ENCODE data around the gene SRBD1.

Gene SRBD1

DNA sequence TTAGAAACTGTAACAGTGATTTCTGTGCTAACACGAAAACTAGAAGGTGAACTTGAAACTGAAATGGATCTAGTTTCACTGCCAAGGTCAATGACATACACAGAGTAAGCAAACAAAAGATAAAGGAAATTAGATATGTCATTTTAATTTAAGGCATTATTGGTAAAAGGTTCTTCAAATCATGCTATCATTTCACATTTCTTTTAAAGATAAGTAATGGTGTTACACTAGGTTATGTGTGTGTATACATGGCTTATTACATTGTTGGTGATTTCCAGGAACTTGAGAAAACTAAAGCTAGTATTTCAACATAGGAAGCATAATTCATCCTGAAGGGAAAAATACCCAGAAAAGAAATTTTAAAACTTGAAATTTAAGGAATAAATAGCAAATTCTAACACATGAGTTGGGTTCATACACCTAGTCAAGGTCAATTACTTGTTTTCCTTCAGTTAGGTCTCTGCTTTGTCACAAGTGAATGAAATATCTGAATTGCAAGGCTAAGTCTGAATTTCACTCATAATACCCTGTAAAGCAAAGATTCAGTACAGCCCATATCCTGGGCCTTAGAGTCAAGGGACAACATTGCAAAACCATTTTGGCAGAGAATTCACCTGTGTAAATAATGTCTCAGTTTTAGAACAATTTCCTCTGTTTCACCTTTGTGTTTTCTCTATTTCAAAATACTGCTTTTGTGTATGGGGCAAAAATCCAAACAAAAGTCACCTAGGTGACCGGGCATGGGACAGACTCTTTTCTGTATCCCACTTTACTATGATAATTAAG is 141.6 kb downstream of the SRBD1 start:
- no peak for TF ChIP-seq EZH2 (IDR thresholded peaks at IDR 0.05; ENCODE audit: borderline replicate concordance, low read depth, low read length, severe bottlenecking)
- TF ChIP-seq, protein P1, sequence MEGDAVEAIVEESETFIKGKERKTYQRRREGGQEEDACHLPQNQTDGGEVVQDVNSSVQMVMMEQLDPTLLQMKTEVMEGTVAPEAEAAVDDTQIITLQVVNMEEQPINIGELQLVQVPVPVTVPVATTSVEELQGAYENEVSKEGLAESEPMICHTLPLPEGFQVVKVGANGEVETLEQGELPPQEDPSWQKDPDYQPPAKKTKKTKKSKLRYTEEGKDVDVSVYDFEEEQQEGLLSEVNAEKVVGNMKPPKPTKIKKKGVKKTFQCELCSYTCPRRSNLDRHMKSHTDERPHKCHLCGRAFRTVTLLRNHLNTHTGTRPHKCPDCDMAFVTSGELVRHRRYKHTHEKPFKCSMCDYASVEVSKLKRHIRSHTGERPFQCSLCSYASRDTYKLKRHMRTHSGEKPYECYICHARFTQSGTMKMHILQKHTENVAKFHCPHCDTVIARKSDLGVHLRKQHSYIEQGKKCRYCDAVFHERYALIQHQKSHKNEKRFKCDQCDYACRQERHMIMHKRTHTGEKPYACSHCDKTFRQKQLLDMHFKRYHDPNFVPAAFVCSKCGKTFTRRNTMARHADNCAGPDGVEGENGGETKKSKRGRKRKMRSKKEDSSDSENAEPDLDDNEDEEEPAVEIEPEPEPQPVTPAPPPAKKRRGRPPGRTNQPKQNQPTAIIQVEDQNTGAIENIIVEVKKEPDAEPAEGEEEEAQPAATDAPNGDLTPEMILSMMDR (IDR thresholded peaks at IDR 0.05; ENCODE audit: borderline replicate concordance, extremely low read depth, low read length, poor library complexity, severe bottlenecking): no peak
- no peaks in the 10 kb centered on the region for H3K4me1 ChIP-seq (ENCODE audit: insufficient read depth, low read length)
- DNase-seq (no peak), ATAC-seq (ENCODE audit: insufficient read depth, low read depth) (no peak)
- H3K4me2 ChIP-seq (ENCODE audit: insufficient read depth, low read length): no peak overlapping the region
- H3K27me3 ChIP-seq (ENCODE audit: insufficient read depth, low read length, poor library complexity): no peaks in the 10 kb centered on the region
- no peaks in the 10 kb centered on the region for H3K79me2 ChIP-seq (ENCODE audit: insufficient read depth, low read length)
- H2AFZ ChIP-seq (ENCODE audit: low read depth, low read length): no peak overlapping the region
- H3K9me3 ChIP-seq (ENCODE audit: insufficient read depth, low read length, severe bottlenecking): no peaks in the 10 kb centered on the region
- peaks cover 4% of the 10 kb centered on the region; the same call in 1 of the 2 replicates for H3K36me3 ChIP-seq (ENCODE audit: insufficient read depth, low read length)
- H3K27ac ChIP-seq (ENCODE audit: low read length): no peak overlapping the region
- H3K9ac ChIP-seq (ENCODE audit: low read depth, low read length): no peak overlapping the region
- no peaks in the 10 kb centered on the region for H4K20me1 ChIP-seq (ENCODE audit: insufficient read depth, low read length)
- no peak overlapping the region for H3K4me3 ChIP-seq (ENCODE audit: low read depth in 1 of 2, low read length in 2 of 2)

DNA sequence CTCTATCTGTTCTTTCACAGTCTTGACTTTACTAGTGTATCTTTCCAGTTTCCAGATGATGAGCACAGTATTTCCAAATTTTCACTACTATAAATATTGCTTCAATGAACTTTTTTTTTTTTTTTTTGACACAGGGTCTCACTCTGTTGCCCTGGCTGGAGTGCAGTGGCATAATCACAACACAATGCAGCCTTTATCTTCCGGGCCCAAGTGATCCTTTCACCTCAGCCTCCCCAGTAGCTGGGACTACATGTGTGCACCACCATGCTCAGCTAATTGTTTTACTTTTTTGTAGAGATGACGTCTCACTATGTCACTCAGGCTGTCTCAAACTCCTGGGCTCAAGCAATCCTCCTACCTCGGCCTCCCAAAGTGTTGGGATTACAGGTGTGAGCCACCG is 142.8 kb downstream of the SRBD1 start:
- ATAC-seq (ENCODE audit: insufficient read depth, low read depth): no peak
- Histone ChIP-seq H3K9me3 (ENCODE audit: insufficient read depth, low read length, severe bottlenecking) (no peaks in the 10 kb centered on the region), H3K4me2 (ENCODE audit: insufficient read depth, low read length) (no peak overlapping the region), H3K27me3 (ENCODE audit: insufficient read depth, low read length, poor library complexity) (no peaks in the 10 kb centered on the region), H3K4me3 (ENCODE audit: low read depth in 1 of 2, low read length in 2 of 2) (no peak overlapping the region), H2AFZ (ENCODE audit: low read depth, low read length) (no peak overlapping the region), H3K4me1 (ENCODE audit: insufficient read depth, low read length) (no peaks in the 10 kb centered on the region), H3K27ac (ENCODE audit: low read length) (no peak overlapping the region), H4K20me1 (ENCODE audit: insufficient read depth, low read length) (no peaks in the 10 kb centered on the region), H3K79me2 (ENCODE audit: insufficient read depth, low read length) (no peaks in the 10 kb centered on the region), H3K36me3 (ENCODE audit: insufficient read depth, low read length) (peaks cover 4% of the 10 kb centered on the region; the same call in 1 of the 2 replicates), H3K9ac (ENCODE audit: low read depth, low read length) (no peak overlapping the region)
- no peak for DNase-seq
- TF ChIP-seq, protein P1 (IDR thresholded peaks at IDR 0.05; ENCODE audit: borderline replicate concordance, extremely low read depth, low read length, poor library complexity, severe bottlenecking): no peak
- no peak for TF ChIP-seq EZH2 (IDR thresholded peaks at IDR 0.05; ENCODE audit: borderline replicate concordance, low read depth, low read length, severe bottlenecking)

DNA sequence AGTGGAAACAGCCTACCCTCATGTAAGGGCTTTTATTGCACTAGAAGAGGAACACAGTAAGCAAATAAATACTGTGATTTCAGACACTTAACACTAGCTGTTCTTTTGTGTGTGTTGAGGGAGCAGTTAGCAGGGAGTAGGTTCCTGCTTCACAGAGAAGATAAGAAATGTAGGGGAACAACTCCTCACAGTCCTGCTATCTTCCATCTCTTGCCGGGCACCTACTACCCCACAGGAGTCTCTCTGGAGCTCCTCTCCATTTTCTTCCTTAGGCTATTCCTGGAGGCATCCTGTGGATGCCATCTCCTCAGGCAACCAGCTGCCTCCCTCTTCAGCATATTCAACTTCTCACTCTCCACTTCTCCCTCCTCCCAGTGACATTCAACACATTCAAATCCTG is 145.0 kb downstream of the SRBD1 start:
- Histone ChIP-seq H3K27ac (ENCODE audit: low read length) (no peak overlapping the region), H3K36me3 (ENCODE audit: insufficient read depth, low read length) (peaks cover 4% of the 10 kb centered on the region), H3K27me3 (ENCODE audit: insufficient read depth, low read length, poor library complexity) (no peaks in the 10 kb centered on the region), H4K20me1 (ENCODE audit: insufficient read depth, low read length) (no peaks in the 10 kb centered on the region), H3K9me3 (ENCODE audit: insufficient read depth, low read length, severe bottlenecking) (no peaks in the 10 kb centered on the region), H3K4me2 (ENCODE audit: insufficient read depth, low read length) (no peak overlapping the region), H3K9ac (ENCODE audit: low read depth, low read length) (no peak overlapping the region), H3K4me3 (ENCODE audit: low read depth in 1 of 2, low read length in 2 of 2) (no peak overlapping the region), H3K4me1 (ENCODE audit: insufficient read depth, low read length) (no peaks in the 10 kb centered on the region), H3K79me2 (ENCODE audit: insufficient read depth, low read length) (no peaks in the 10 kb centered on the region), H2AFZ (ENCODE audit: low read depth, low read length) (no peak overlapping the region)
- DNase-seq (no peak), ATAC-seq (ENCODE audit: insufficient read depth, low read depth) (no peak)
- TF ChIP-seq EZH2 (IDR thresholded peaks at IDR 0.05; ENCODE audit: borderline replicate concordance, low read depth, low read length, severe bottlenecking): no peak
- TF ChIP-seq, protein P1 (IDR thresholded peaks at IDR 0.05; ENCODE audit: borderline replicate concordance, extremely low read depth, low read length, poor library complexity, severe bottlenecking): no peak
